Sigmoid colon (tissue), 7 donors: ENCODE measurements around the gene BAIAP3. TPM values are rescaled to one million over a fixed set of nuclear protein-coding genes. Genes with fewer than 3 reads are reported as not detected.

Source experiments
- DNase-seq: peaks from one replicate; pipeline ENCODE4 v3.0.0-alpha.2; 2019
- H3K27ac ChIP-seq, 4 donors: fragments of 200-600 bp; sonication (generic); one replicate each; pipeline ENCODE4 v1.5.1; 2016 to 2019; ENCODE audit warnings: mild to moderate bottlenecking in 1 of 4
- H3K27me3 ChIP-seq, 3 donors: fragments of 200-600 bp; sonication (generic); one replicate each; pipeline ENCODE4 v1.5.1; 2019; ENCODE audit warnings: mild to moderate bottlenecking in 1 of 3
- H3K36me3 ChIP-seq, 4 donors: fragments of 200-600 bp; sonication (generic); one replicate each; pipeline ENCODE4 v1.5.1; 2016 to 2019
- H3K4me1 ChIP-seq, 4 donors: fragments of 200-600 bp; sonication (generic); one replicate each; pipeline ENCODE4 v1.5.1; 2017 to 2019
- H3K4me3 ChIP-seq, 4 donors: fragments of 200-600 bp; sonication (generic); one replicate each; pipeline ENCODE4 v1.5.1; 2017 to 2019; ENCODE audit warnings: mild to moderate bottlenecking in 2 of 4, moderate library complexity in 1 of 4
- H3K9me3 ChIP-seq, 4 donors: fragments of 200-600 bp in 3 of 4; sonication (generic) in 3 of 4; one replicate each; pipeline versions ENCODE4 v1.5.1 to v1.6.1; 2013 to 2019
- EP300 ChIP-seq, 4 donors: sonication (generic); formaldehyde crosslinking; IDR thresholded peaks; one replicate each; pipeline ENCODE4 v1.6.1; 2017; ENCODE audit warnings: antibody characterized with exemption in 4 of 4
- POLR2A ChIP-seq, 2 donors: fragments of 450-650 bp; IDR thresholded peaks; one replicate each; pipeline ENCODE4 v1.6.1; 2016; ENCODE audit warnings: antibody characterized with exemption in 2 of 2, mild to moderate bottlenecking in 2 of 2, moderate library complexity in 2 of 2
- POLR2AphosphoS5 ChIP-seq, 4 donors: sonication (generic); formaldehyde crosslinking; IDR thresholded peaks; one replicate each; pipeline ENCODE4 v1.6.1; 2017; ENCODE audit warnings: antibody characterized with exemption in 4 of 4
- WGBS, 2 donors: extraction: QIAGEN DNeasy Blood & Tissue Kit; methylation state at CpG; one replicate each; pipeline ENCODE4 v1.1.7; 2013; 5-methylcytosine and 5-hydroxymethylcytosine counted together
- intact Hi-C: fragments of 100-400 bp; cut with DNase I; formaldehyde crosslinking; loops from one replicate; pipeline ENCODE4 v1.15.1; 2023
- polyA plus RNA-seq, 3 donors: library from polyadenylated mRNA; stranded (reverse); fragments of 200-250 nt; gene quantifications; one replicate each; pipeline ENCODE4 v1.2.3, GENCODE V29; 2013
- total RNA-seq, 4 donors: library from RNA; depleted of rRNA; stranded (reverse); fragments of >200 nt; gene quantifications; one replicate each; pipeline ENCODE4 v1.1.0, GENCODE V29; 2016
- TF ChIP-seq, protein P1 (sequence below), 4 experiments: fragments of 450-650 bp in 3 of 4; fragments of 200-600 bp in 1 of 4; IDR thresholded peaks; one replicate each; pipeline ENCODE4 v1.5.1; 2016 to 2019; ENCODE audit warnings: antibody characterized with exemption in 4 of 4, mild to moderate bottlenecking in 3 of 4, moderate library complexity in 2 of 4
- donor health status: healthy with polysubstance abuse.
- donor health status: Bipolar disorder and iron deficiency.
- donor health status: healthy.

Gene BAIAP3
- total and polyA plus RNA-seq, 7 donors: 0.60 to 5.5 (median 1.7) TPM; not detected in 1

- intact Hi-C loops: no loop called here
- H3K4me1 ChIP-seq: peaks cover 0 to 15% (median 8%) of the 10 kb centered on the region in 4 donors
- no peak overlapping the region for H3K27ac ChIP-seq
- H3K27me3 ChIP-seq: peaks cover 18 to 51% (median 37%) of the 10 kb centered on the region in 3 donors
- no peaks in the 10 kb centered on the region for H3K36me3 ChIP-seq
- TF ChIP-seq EP300 (IDR thresholded peaks at IDR 0.05): no peak
- no peak overlapping the region for H3K4me3 ChIP-seq
- WGBS, 2 donors: 37 to 75% methylated on average over 31 of the region's 31 CpGs
- DNase-seq: no peak
- H3K9me3 ChIP-seq: no peaks in the 10 kb centered on the region
Observed at GRCh38 chr16:1299012-1299867, 34.2 kb upstream of the BAIAP3 start.

DNA sequence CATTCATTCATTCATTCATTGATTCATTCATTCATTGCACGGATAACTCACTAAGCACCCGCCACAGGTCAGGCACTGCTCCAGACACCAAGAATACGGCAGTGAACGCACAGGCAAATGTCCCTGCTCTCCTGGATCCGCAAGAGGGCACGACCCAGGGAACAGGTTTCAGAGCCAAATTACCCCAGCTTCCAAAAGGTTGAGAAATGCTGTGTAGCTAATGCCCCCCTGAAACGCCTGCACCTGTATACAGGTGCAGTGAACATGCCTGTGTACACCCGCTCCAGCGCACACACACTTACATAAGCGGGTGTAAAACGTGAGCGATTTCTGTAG lies 33.6 kb upstream of the BAIAP3 start:
- Histone ChIP-seq H3K36me3 (no peaks in the 10 kb centered on the region), H3K27me3 (peaks cover 18 to 52% (median 37%) of the 10 kb centered on the region in 3 donors), H3K27ac (no peak overlapping the region), H3K4me3 (no peak overlapping the region), H3K4me1 (peaks cover 0 to 15% (median 8%) of the 10 kb centered on the region in 4 donors), H3K9me3 (no peaks in the 10 kb centered on the region)
- TF ChIP-seq POLR2AphosphoS5 (IDR thresholded peaks at IDR 0.05): no peak
- TF ChIP-seq POLR2A (IDR thresholded peaks at IDR 0.05): no peak
- TF ChIP-seq, protein P1, sequence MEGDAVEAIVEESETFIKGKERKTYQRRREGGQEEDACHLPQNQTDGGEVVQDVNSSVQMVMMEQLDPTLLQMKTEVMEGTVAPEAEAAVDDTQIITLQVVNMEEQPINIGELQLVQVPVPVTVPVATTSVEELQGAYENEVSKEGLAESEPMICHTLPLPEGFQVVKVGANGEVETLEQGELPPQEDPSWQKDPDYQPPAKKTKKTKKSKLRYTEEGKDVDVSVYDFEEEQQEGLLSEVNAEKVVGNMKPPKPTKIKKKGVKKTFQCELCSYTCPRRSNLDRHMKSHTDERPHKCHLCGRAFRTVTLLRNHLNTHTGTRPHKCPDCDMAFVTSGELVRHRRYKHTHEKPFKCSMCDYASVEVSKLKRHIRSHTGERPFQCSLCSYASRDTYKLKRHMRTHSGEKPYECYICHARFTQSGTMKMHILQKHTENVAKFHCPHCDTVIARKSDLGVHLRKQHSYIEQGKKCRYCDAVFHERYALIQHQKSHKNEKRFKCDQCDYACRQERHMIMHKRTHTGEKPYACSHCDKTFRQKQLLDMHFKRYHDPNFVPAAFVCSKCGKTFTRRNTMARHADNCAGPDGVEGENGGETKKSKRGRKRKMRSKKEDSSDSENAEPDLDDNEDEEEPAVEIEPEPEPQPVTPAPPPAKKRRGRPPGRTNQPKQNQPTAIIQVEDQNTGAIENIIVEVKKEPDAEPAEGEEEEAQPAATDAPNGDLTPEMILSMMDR (IDR thresholded peaks at IDR 0.05): no peak
- no peak for TF ChIP-seq EP300 (IDR thresholded peaks at IDR 0.05)
- no peak for DNase-seq
- 31 to 74% methylated on average over 12 of the region's 12 CpGs for WGBS, 2 donors
- intact Hi-C loops: no loop called here

GRCh38 chr16:1300664-1301476 lies 32.6 kb upstream of the BAIAP3 start:
- Histone ChIP-seq H3K27ac (no peak overlapping the region), H3K27me3 (peaks cover 18 to 52% (median 37%) of the 10 kb centered on the region in 3 donors), H3K9me3 (no peaks in the 10 kb centered on the region), H3K4me1 (peaks cover 0 to 15% (median 8%) of the 10 kb centered on the region in 4 donors), H3K36me3 (no peaks in the 10 kb centered on the region), H3K4me3 (no peak overlapping the region)
- 6 to 13% methylated on average over 42 of the region's 42 CpGs for WGBS, 2 donors
- DNase-seq: no peak
- TF ChIP-seq, protein P1 (IDR thresholded peaks at IDR 0.05): peak in 3 of 4 experiments; percentile 64 to 79 (median 71)
- TF ChIP-seq POLR2AphosphoS5 (IDR thresholded peaks at IDR 0.05): no peak
- intact Hi-C loops: no loop called here

- H3K27ac ChIP-seq: no peak overlapping the region
- no peaks in the 10 kb centered on the region for H3K9me3 ChIP-seq
- WGBS, 2 donors: 71 to 80% methylated on average over 12 of the region's 12 CpGs
- peaks cover 18 to 52% (median 37%) of the 10 kb centered on the region in 3 donors for H3K27me3 ChIP-seq
- H3K4me3 ChIP-seq: no peak overlapping the region
- TF ChIP-seq POLR2AphosphoS5 (IDR thresholded peaks at IDR 0.05) (no peak), EP300 (IDR thresholded peaks at IDR 0.05) (no peak), POLR2A (IDR thresholded peaks at IDR 0.05) (no peak)
- TF ChIP-seq, protein P1 (IDR thresholded peaks at IDR 0.05): no peak
- peaks cover 0 to 15% (median 8%) of the 10 kb centered on the region in 4 donors for H3K4me1 ChIP-seq
- no peak for DNase-seq
- no peaks in the 10 kb centered on the region for H3K36me3 ChIP-seq
- intact Hi-C loops: no loop called here
Observed at GRCh38 chr16:1301562-1301961, 31.9 kb upstream of the BAIAP3 start.

- TF ChIP-seq EP300 (IDR thresholded peaks at IDR 0.05) (no peak), POLR2AphosphoS5 (IDR thresholded peaks at IDR 0.05) (no peak), POLR2A (IDR thresholded peaks at IDR 0.05) (no peak)
- TF ChIP-seq, protein P1 (IDR thresholded peaks at IDR 0.05): no peak
- WGBS, 2 donors: 56 to 58% methylated on average over 12 of the region's 12 CpGs
- Histone ChIP-seq H3K9me3 (no peaks in the 10 kb centered on the region), H3K27me3 (peaks cover 5 to 35% (median 21%) of the 10 kb centered on the region in 3 donors), H3K4me3 (no peak overlapping the region), H3K36me3 (no peaks in the 10 kb centered on the region), H3K27ac (no peak overlapping the region), H3K4me1 (peaks cover 0 to 12% (median 10%) of the 10 kb centered on the region in 4 donors)
- no peak for DNase-seq
- intact Hi-C loops: loop anchor here (5.0 kb wide), 1 partner anchor 961 kb away; the partner anchor contains the start of gene RNPS1
Observed at GRCh38 chr16:1305823-1306222, 27.6 kb upstream of the BAIAP3 start.
